ENCODE data around the gene IQSEC1.

DNA sequence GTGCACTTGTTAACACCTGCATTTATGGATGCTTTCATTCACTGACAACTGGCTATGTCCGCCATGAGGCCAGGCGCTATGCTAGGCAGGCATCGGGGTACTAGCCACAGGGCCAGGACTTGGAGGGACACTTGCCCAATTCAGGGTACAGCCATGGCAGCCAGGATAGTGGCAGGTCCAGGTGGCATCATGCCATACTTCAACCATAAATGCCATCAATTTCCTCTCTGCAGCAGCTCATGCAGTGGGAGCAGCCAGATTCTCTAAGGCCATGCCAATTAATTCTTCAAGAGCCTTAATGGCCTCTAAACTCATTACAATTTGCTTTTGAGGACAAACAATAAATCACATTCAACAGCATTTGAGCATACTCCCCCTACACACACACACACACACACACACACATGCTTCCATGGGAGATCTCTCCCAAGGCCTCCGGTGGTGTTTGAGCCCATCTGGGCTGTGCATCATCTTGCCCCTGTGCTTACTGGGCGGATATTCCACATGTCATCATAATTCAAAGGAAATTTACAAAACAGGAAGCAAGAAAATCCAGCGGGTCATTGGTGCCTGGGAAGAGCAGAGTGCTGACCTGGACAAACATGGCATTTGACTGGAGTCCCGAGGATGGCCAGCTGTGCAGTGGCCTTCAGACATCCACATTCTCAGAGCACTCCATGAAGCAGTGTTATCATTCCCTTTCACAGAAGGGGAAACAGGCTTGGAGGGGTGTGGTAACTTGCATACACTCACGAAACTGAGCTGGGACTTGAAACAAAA lies 109.1 kb downstream of the IQSEC1 start:
- TF ChIP-seq, protein P1, sequence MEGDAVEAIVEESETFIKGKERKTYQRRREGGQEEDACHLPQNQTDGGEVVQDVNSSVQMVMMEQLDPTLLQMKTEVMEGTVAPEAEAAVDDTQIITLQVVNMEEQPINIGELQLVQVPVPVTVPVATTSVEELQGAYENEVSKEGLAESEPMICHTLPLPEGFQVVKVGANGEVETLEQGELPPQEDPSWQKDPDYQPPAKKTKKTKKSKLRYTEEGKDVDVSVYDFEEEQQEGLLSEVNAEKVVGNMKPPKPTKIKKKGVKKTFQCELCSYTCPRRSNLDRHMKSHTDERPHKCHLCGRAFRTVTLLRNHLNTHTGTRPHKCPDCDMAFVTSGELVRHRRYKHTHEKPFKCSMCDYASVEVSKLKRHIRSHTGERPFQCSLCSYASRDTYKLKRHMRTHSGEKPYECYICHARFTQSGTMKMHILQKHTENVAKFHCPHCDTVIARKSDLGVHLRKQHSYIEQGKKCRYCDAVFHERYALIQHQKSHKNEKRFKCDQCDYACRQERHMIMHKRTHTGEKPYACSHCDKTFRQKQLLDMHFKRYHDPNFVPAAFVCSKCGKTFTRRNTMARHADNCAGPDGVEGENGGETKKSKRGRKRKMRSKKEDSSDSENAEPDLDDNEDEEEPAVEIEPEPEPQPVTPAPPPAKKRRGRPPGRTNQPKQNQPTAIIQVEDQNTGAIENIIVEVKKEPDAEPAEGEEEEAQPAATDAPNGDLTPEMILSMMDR (IDR thresholded peaks at IDR 0.05) = no peak
- no peak for TF ChIP-seq EZH2 (IDR thresholded peaks at IDR 0.05; ENCODE audit: borderline replicate concordance, insufficient read depth, low read depth, low read length, poor library complexity, severe bottlenecking)
